H9 (cell line): ENCODE results near the gene KCNIP3. TPM values are rescaled to one million over a fixed set of nuclear protein-coding genes. Genes with fewer than 3 reads are reported as not detected.

Experiments
- DNase-seq: peaks from one replicate; pipeline ENCODE4 v3.0.0-alpha.2; 2017
- H2AFZ ChIP-seq: one replicate; pipeline ENCODE4 v1.6.1; 2013; ENCODE audit warnings: mild to moderate bottlenecking, low read length, control low read depth, moderate library complexity
- H2AK5ac ChIP-seq: 2 replicates; pipeline ENCODE4 v1.6.1; 2013; ENCODE audit warnings: low read length, control low read depth, mixed read lengths; ENCODE audit not compliant: insufficient read length
- H2BK120ac ChIP-seq: one replicate; pipeline ENCODE4 v1.6.1; 2013; ENCODE audit warnings: low read depth, mild to moderate bottlenecking, low read length, control low read depth, inconsistent platforms; ENCODE audit not compliant: poor library complexity, severe bottlenecking
- H2BK12ac ChIP-seq: 2 replicates; pipeline ENCODE4 v1.6.1; 2013; ENCODE audit warnings: low read length, control low read depth, mixed read lengths, low read depth; ENCODE audit not compliant: insufficient read length
- H2BK15ac ChIP-seq: 2 replicates; pipeline ENCODE4 v1.6.1; 2013; ENCODE audit warnings: low read depth, low read length, control low read depth
- H2BK20ac ChIP-seq: one replicate; pipeline ENCODE4 v1.6.1; 2013; ENCODE audit warnings: low read depth, mild to moderate bottlenecking, low read length, control low read depth, inconsistent platforms; ENCODE audit not compliant: poor library complexity, severe bottlenecking
- H2BK5ac ChIP-seq: 2 replicates; pipeline ENCODE4 v1.6.1; 2013; ENCODE audit warnings: low read length, control low read depth, mixed read lengths; ENCODE audit not compliant: insufficient read length
- H3K14ac ChIP-seq: 2 replicates; pipeline ENCODE4 v1.6.1; 2013; ENCODE audit warnings: low read length, control low read depth; ENCODE audit not compliant: insufficient read depth
- H3K18ac ChIP-seq: 2 replicates; pipeline ENCODE4 v1.6.1; 2013; ENCODE audit warnings: low read depth, mild to moderate bottlenecking, mixed read lengths, low read length, control low read depth; ENCODE audit not compliant: insufficient read length
- H3K23ac ChIP-seq: 2 replicates; pipeline ENCODE4 v1.6.1; 2013; ENCODE audit warnings: low read length, control low read depth, mixed read lengths, low read depth; ENCODE audit not compliant: insufficient read length
- H3K23me2 ChIP-seq: 2 replicates; pipeline ENCODE4 v1.6.1; 2013; ENCODE audit warnings: low read depth, mild to moderate bottlenecking, mixed read lengths, low read length, control low read depth; ENCODE audit not compliant: insufficient read length, poor library complexity, severe bottlenecking
- H3K27ac ChIP-seq: 2 replicates; pipeline ENCODE4 v1.5.1; 2013; ENCODE audit warnings: low read length, control low read depth, mixed read lengths, low read depth; ENCODE audit not compliant: insufficient read length
- H3K27me3 ChIP-seq: 2 replicates; pipeline ENCODE4 v1.6.1; 2013; ENCODE audit warnings: low read length, control low read depth, inconsistent platforms; ENCODE audit not compliant: insufficient read depth
- H3K4ac ChIP-seq: 2 replicates; pipeline ENCODE4 v1.6.1; 2013; ENCODE audit warnings: low read depth, mild to moderate bottlenecking, control low read depth, inconsistent platforms, low read length, moderate library complexity
- H3K4me1 ChIP-seq: 2 replicates; pipeline ENCODE4 v1.6.1; 2013; ENCODE audit warnings: low read length, control low read depth, inconsistent platforms; ENCODE audit not compliant: insufficient read depth
- H3K4me2 ChIP-seq: 2 replicates; pipeline ENCODE4 v1.6.1; 2013; ENCODE audit warnings: low read length, control low read depth, mixed read lengths; ENCODE audit not compliant: insufficient read length, insufficient read depth
- H3K56ac ChIP-seq: 2 replicates; pipeline ENCODE4 v1.6.1; 2013; ENCODE audit warnings: low read depth, mild to moderate bottlenecking, mixed read lengths, low read length, control low read depth; ENCODE audit not compliant: insufficient read length
- H3K79me1 ChIP-seq: 2 replicates; pipeline ENCODE4 v1.6.1; 2013; ENCODE audit warnings: low read depth, mild to moderate bottlenecking, moderate library complexity, low read length, control low read depth, inconsistent platforms; ENCODE audit not compliant: insufficient read depth, poor library complexity, severe bottlenecking
- H3K79me2 ChIP-seq: 2 replicates; pipeline ENCODE4 v1.6.1; 2013; ENCODE audit warnings: low read length, control low read depth, inconsistent platforms; ENCODE audit not compliant: insufficient read depth
- H3K9ac ChIP-seq: 2 replicates; pipeline ENCODE4 v1.6.1; 2013; ENCODE audit warnings: low read length, control low read depth, mixed read lengths; ENCODE audit not compliant: insufficient read length; ENCODE audit errors: extremely low read depth
- H3K9me3 ChIP-seq: one replicate; pipeline ENCODE4 v1.6.1; 2013; ENCODE audit warnings: low read depth, low read length, inconsistent platforms; ENCODE audit not compliant: control insufficient read depth
- H3T11ph ChIP-seq: one replicate; pipeline ENCODE4 v1.6.1; 2013; ENCODE audit warnings: mild to moderate bottlenecking, low read length, control low read depth, inconsistent platforms
- H4K20me1 ChIP-seq: one replicate; pipeline ENCODE4 v1.6.1; 2013; ENCODE audit not compliant: control insufficient read depth, insufficient read length, insufficient read depth
- H4K5ac ChIP-seq: 2 replicates; pipeline ENCODE4 v1.6.1; 2013; ENCODE audit warnings: low read depth, mild to moderate bottlenecking, mixed read lengths, low read length, control low read depth; ENCODE audit not compliant: insufficient read length
- H4K8ac ChIP-seq: replicated peaks from 2 replicates; pipeline ENCODE4 v1.6.1; 2013; ENCODE audit warnings: low read length, control low read depth, mixed read lengths, low read depth; ENCODE audit not compliant: insufficient read length
- H4K91ac ChIP-seq: 2 replicates; pipeline ENCODE4 v1.6.1; 2013; ENCODE audit warnings: low read depth, mild to moderate bottlenecking, moderate library complexity, mixed read lengths, low read length, control low read depth; ENCODE audit not compliant: insufficient read length
- H3K27ac Mint-ChIP-seq, 3 experiments: 2 replicates in 2 of 3; 3 replicates in 1 of 3; pipeline ENCODE4 v1.8.0; 2020 to 2021; ENCODE audit warnings: mixed read lengths in 3 of 3, mild to moderate bottlenecking in 1 of 3, moderate library complexity in 1 of 3
- H3K27me3 Mint-ChIP-seq: 2 replicates; pipeline ENCODE4 v1.8.0; 2021; ENCODE audit warnings: low read depth, mild to moderate bottlenecking, moderate library complexity, mixed read lengths
- H3K36me3 Mint-ChIP-seq, 3 experiments: 2 replicates in 2 of 3; 3 replicates in 1 of 3; pipeline ENCODE4 v1.8.0; 2020 to 2021; ENCODE audit warnings: low read depth in 3 of 3, mixed read lengths in 3 of 3; ENCODE audit not compliant: insufficient read depth in 1 of 3
- H3K4me1 Mint-ChIP-seq, 2 experiments: 2 replicates each; pipeline ENCODE4 v1.8.0; 2020; ENCODE audit warnings: mixed read lengths in 2 of 2
- H3K4me3 Mint-ChIP-seq, 2 experiments: 2 replicates in 1 of 2; 3 replicates in 1 of 2; pipeline ENCODE4 v1.8.0; 2020 to 2021; ENCODE audit warnings: mild to moderate bottlenecking in 2 of 2, mixed read lengths in 2 of 2, moderate library complexity in 1 of 2
- H3K9me3 Mint-ChIP-seq, 2 experiments: 2 replicates in 1 of 2; 3 replicates in 1 of 2; pipeline ENCODE4 v1.8.0; 2020; ENCODE audit warnings: mild to moderate bottlenecking in 2 of 2, mixed read lengths in 2 of 2, moderate library complexity in 1 of 2
- WGBS: extraction: QIAGEN DNeasy Blood & Tissue Kit; methylation state at CpG from one replicate; pipeline ENCODE4 v1.1.7; 2013; ENCODE audit warnings: missing lambda C conversion rate, low lambda C conversion rate, mixed read lengths; ENCODE audit not compliant: insufficient read length; ENCODE audit errors: extremely low coverage; 5-methylcytosine and 5-hydroxymethylcytosine counted together
- total RNA-seq: library from RNA; stranded (reverse); gene quantifications from 2 replicates; pipeline ENCODE4 v1.2.1, GENCODE V29; 2021
- TF ChIP-seq, protein P1 (sequence below): fragments of 200-600 bp; sonication (generic); conservative IDR thresholded peaks from 3 replicates; pipeline ENCODE4 v1.8.0; 2021; ENCODE audit warnings: antibody characterized with exemption, mild to moderate bottlenecking

Gene KCNIP3
- total RNA-seq, 1 experiment from 2014 or later: 1.5 TPM

GRCh38 chr2:95309599-95309998, 12.5 kb downstream of the KCNIP3 start:
- Mint-ChIP-seq H3K4me1 (peaks cover 10 to 21% of the 10 kb centered on the region in 2 experiments), H3K36me3 (no peaks in the 10 kb centered on the region), H3K27ac (no peak overlapping the region), H3K9me3 (no peaks in the 10 kb centered on the region; a peak in 2 of 5 replicates), H3K4me3 (no peak overlapping the region), H3K27me3 (no peaks in the 10 kb centered on the region; the same call in 1 of the 2 replicates)
- no peak overlapping the region for H3T11ph ChIP-seq
- H3K9me3 ChIP-seq: no peaks in the 10 kb centered on the region
- no peak overlapping the region for H2BK20ac ChIP-seq
- H3K4me2 ChIP-seq: no peak overlapping the region
- H3K4me1 ChIP-seq: no peaks in the 10 kb centered on the region
- H3K27me3 ChIP-seq: no peaks in the 10 kb centered on the region
- no peak overlapping the region for H3K23ac ChIP-seq
- H3K79me2 ChIP-seq: no peaks in the 10 kb centered on the region
- no peak overlapping the region for H3K14ac ChIP-seq
- H4K20me1 ChIP-seq: no peaks in the 10 kb centered on the region
- no peaks in the 10 kb centered on the region for H3K23me2 ChIP-seq
- H4K91ac ChIP-seq: no peak overlapping the region
- no peak overlapping the region for H2AK5ac ChIP-seq
- H4K8ac ChIP-seq: no peak overlapping the region
- no peak overlapping the region for H2BK120ac ChIP-seq
- H3K9ac ChIP-seq: no peak overlapping the region
- H2BK12ac ChIP-seq: no peak overlapping the region
- H2AFZ ChIP-seq: no peak overlapping the region
- no CpG with 5 or more reads among the region's 8 CpGs for WGBS
- no peak overlapping the region for H3K18ac ChIP-seq
- no peak overlapping the region for H3K56ac ChIP-seq
- no peak overlapping the region for H2BK15ac ChIP-seq
- DNase-seq: no peak
- no peak overlapping the region for H2BK5ac ChIP-seq
- no peak overlapping the region for H3K4ac ChIP-seq
- no peaks in the 10 kb centered on the region for H3K79me1 ChIP-seq
- TF ChIP-seq, protein P1, sequence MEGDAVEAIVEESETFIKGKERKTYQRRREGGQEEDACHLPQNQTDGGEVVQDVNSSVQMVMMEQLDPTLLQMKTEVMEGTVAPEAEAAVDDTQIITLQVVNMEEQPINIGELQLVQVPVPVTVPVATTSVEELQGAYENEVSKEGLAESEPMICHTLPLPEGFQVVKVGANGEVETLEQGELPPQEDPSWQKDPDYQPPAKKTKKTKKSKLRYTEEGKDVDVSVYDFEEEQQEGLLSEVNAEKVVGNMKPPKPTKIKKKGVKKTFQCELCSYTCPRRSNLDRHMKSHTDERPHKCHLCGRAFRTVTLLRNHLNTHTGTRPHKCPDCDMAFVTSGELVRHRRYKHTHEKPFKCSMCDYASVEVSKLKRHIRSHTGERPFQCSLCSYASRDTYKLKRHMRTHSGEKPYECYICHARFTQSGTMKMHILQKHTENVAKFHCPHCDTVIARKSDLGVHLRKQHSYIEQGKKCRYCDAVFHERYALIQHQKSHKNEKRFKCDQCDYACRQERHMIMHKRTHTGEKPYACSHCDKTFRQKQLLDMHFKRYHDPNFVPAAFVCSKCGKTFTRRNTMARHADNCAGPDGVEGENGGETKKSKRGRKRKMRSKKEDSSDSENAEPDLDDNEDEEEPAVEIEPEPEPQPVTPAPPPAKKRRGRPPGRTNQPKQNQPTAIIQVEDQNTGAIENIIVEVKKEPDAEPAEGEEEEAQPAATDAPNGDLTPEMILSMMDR: no peak
- H3K27ac ChIP-seq: no peak overlapping the region
- H4K5ac ChIP-seq: no peak overlapping the region
